HG03439 (cell line): ENCODE data around the gene FAM210A.

Source experiments
- ATAC-seq: cut with Tn5 transposase; IDR thresholded peaks from one replicate; pipeline ENCODE4 v1.9.1; 2021; ENCODE audit warnings: mild to moderate bottlenecking, moderate library complexity; ENCODE audit not compliant: unreplicated experiment

Gene FAM210A

GRCh38 chr18:13624563-13625237 is 101.7 kb downstream of the FAM210A start:
- no peak for ATAC-seq

- ATAC-seq = no peak
These were observed 102.5 kb downstream of the FAM210A start for GRCh38 chr18:13623871-13624270.

GRCh38 chr18:13623348-13623747 is 103.0 kb downstream of the FAM210A start:
- no peak for ATAC-seq

- no peak for ATAC-seq
These were observed 103.6 kb downstream of the FAM210A start for GRCh38 chr18:13622751-13623150.

GRCh38 chr18:13621886-13622619 is 104.3 kb downstream of the FAM210A start:
- no peak for ATAC-seq

GRCh38 chr18:13621446-13621849 is 104.9 kb downstream of the FAM210A start:
- no peak for ATAC-seq

GRCh38 chr18:13620818-13621445 is 105.4 kb downstream of the FAM210A start:
- no peak for ATAC-seq

- no peak for ATAC-seq
These were observed 106.1 kb downstream of the FAM210A start for GRCh38 chr18:13620206-13620672.

GRCh38 chr18:13619505-13620205 is 106.7 kb downstream of the FAM210A start:
- ATAC-seq = no peak

GRCh38 chr18:13618760-13619438 is 107.5 kb downstream of the FAM210A start:
- no peak for ATAC-seq

GRCh38 chr18:13617826-13618515 is 108.4 kb downstream of the FAM210A start:
- no peak for ATAC-seq

- ATAC-seq = no peak
These were observed 109.8 kb downstream of the FAM210A start for GRCh38 chr18:13616525-13617035.

GRCh38 chr18:13616041-13616440 is 110.3 kb downstream of the FAM210A start:
- ATAC-seq = no peak

GRCh38 chr18:13615432-13615861 is 110.9 kb downstream of the FAM210A start:
- ATAC-seq = no peak

GRCh38 chr18:13614641-13615288 is 111.6 kb downstream of the FAM210A start:
- no peak for ATAC-seq

GRCh38 chr18:13613591-13614501 is 112.5 kb downstream of the FAM210A start:
- no peak for ATAC-seq
